MCF 10A (cell line): Measurements from ENCODE around the gene QKI. TPM values are rescaled to one million over a fixed set of nuclear protein-coding genes. Genes with fewer than 3 reads are reported as not detected.

Experiments
- BruUV-seq: library from RNA; stranded (reverse); fragments of 400-500 nt; replicated peaks from 2 replicates; lab custom pipeline; 2021; lab: Mats Ljungman, UMichigan
- CTCF ChIA-PET: fragments of 300-600 bp; sonication (Branson Sonifier 250); formaldehyde crosslinking; extraction: SDS; loops from one replicate; lab custom pipeline; 2021; ENCODE audit warnings: antibody characterized with exemption, inconsistent platforms; lab: Yijun Ruan, JAX
- POLR2A ChIA-PET: fragments of 300-600, 350-650 bp; sonication (Branson Sonifier 250); formaldehyde crosslinking; extraction: SDS; loops from one replicate; lab custom pipeline; 2020; ENCODE audit warnings: antibody characterized with exemption, inconsistent platforms; lab: Yijun Ruan, JAX
- DNase-seq: peaks from one replicate; pipeline ENCODE4 v3.0.0-alpha.2; 2018; ENCODE audit not compliant: unreplicated experiment
- H3K27ac Mint-ChIP-seq: one replicate; pipeline ENCODE4 v1.8.0; 2022; ENCODE audit warnings: mild to moderate bottlenecking, low read depth, mixed read lengths; ENCODE audit not compliant: unreplicated experiment
- H3K27me3 Mint-ChIP-seq: one replicate; pipeline ENCODE4 v1.8.0; 2022; ENCODE audit warnings: mixed read lengths; ENCODE audit not compliant: insufficient read depth, unreplicated experiment
- H3K36me3 Mint-ChIP-seq: one replicate; pipeline ENCODE4 v1.8.0; 2022; ENCODE audit warnings: mild to moderate bottlenecking, moderate library complexity, mixed read lengths; ENCODE audit not compliant: insufficient read depth, unreplicated experiment
- H3K4me1 Mint-ChIP-seq: one replicate; pipeline ENCODE4 v1.8.0; 2022; ENCODE audit warnings: mixed read lengths; ENCODE audit not compliant: insufficient read depth, unreplicated experiment
- H3K4me3 Mint-ChIP-seq: one replicate; pipeline ENCODE4 v1.8.0; 2022; ENCODE audit warnings: mild to moderate bottlenecking, moderate library complexity, mixed read lengths; ENCODE audit not compliant: unreplicated experiment
- H3K9me3 Mint-ChIP-seq: one replicate; pipeline ENCODE4 v1.8.0; 2022; ENCODE audit warnings: mixed read lengths; ENCODE audit not compliant: unreplicated experiment
- CTCF ChIP-seq: fragments of 200-600 bp; IDR thresholded peaks from one replicate; pipeline ENCODE4 v1.8.0; 2022; ENCODE audit warnings: antibody characterized with exemption, mild to moderate bottlenecking; ENCODE audit not compliant: unreplicated experiment
- intact Hi-C: fragments of 100-400 bp; cut with micrococcal nuclease; formaldehyde crosslinking; loops from 2 replicates; pipeline ENCODE4 v1.14.1; 2022
- total RNA-seq: library from RNA; stranded (reverse); gene quantifications from 2 replicates; pipeline ENCODE4 v1.2.3, GENCODE V29; 2022

The QKI gene
- total RNA-seq, 1 experiment from 2014 or later: 272 TPM

GRCh38 chr6:163530406-163530805, 115.9 kb downstream of the QKI start:
- Mint-ChIP-seq H3K27me3 (no peaks in the 10 kb centered on the region), H3K36me3 (peaks cover 16% of the 10 kb centered on the region), H3K27ac (no peak overlapping the region), H3K9me3 (no peaks in the 10 kb centered on the region), H3K4me1 (peaks cover 40% of the 10 kb centered on the region), H3K4me3 (no peak overlapping the region)
- no TSS peak for BruUV-seq
- no peak for TF ChIP-seq CTCF
- ChIA-PET POLR2A (interaction anchor here (0.6 to 1.2 kb wide), 2 partner anchors 8 to 9 kb away, joined by 3 to 4 read pairs; no protein-coding TSS in a partner anchor), CTCF (no interaction called here)
- DNase-seq: no peak
- intact Hi-C loops: loop anchor here (5.0 to 10.0 kb wide), 2 partner anchors 73 to 676 kb away; no protein-coding TSS in a partner anchor

- TF ChIP-seq CTCF: no peak
- Mint-ChIP-seq H3K36me3 (peaks cover 9% of the 10 kb centered on the region), H3K4me1 (peaks cover 33% of the 10 kb centered on the region), H3K27me3 (no peaks in the 10 kb centered on the region), H3K4me3 (no peak overlapping the region), H3K9me3 (no peaks in the 10 kb centered on the region), H3K27ac (no peak overlapping the region)
- intact Hi-C loops: loop anchor here (5.0 to 10.0 kb wide), 2 partner anchors 74 to 676 kb away; no protein-coding TSS in a partner anchor
- no TSS peak for BruUV-seq
- ChIA-PET CTCF (no interaction called here), POLR2A (interaction anchor here (0.6 kb wide), 1 partner anchor 267 kb away, joined by 3 read pairs; no protein-coding TSS in a partner anchor)
- no peak for DNase-seq
Observed at GRCh38 chr6:163531122-163531521, 116.6 kb downstream of the QKI start.

- Mint-ChIP-seq H3K4me3 (no peak overlapping the region), H3K9me3 (no peaks in the 10 kb centered on the region), H3K4me1 (peaks cover 34% of the 10 kb centered on the region), H3K36me3 (peaks cover 18% of the 10 kb centered on the region), H3K27me3 (no peaks in the 10 kb centered on the region), H3K27ac (no peak overlapping the region)
- no TSS peak for BruUV-seq
- no peak for DNase-seq
- intact Hi-C loops: loop anchor here (5.0 to 10.0 kb wide), 2 partner anchors 75 to 678 kb away; no protein-coding TSS in a partner anchor
- POLR2A ChIA-PET: interaction anchor here (0.7 to 1.4 kb wide), 4 partner anchors 8 to 1379 kb away, joined by 3 to 5 read pairs (median 4); no protein-coding TSS in a partner anchor
- TF ChIP-seq CTCF: no peak
- CTCF ChIA-PET: interaction anchor here (1.0 kb wide), 1 partner anchor 13 kb away, joined by 3 read pairs; no protein-coding TSS in a partner anchor
Observed at GRCh38 chr6:163532526-163533078, 118.1 kb downstream of the QKI start.

- Mint-ChIP-seq H3K36me3 (peaks cover 22% of the 10 kb centered on the region), H3K4me3 (no peak overlapping the region), H3K9me3 (no peaks in the 10 kb centered on the region), H3K27me3 (no peaks in the 10 kb centered on the region), H3K27ac (peak overlapping the region; percentile 19), H3K4me1 (peaks cover 34% of the 10 kb centered on the region)
- no peak for TF ChIP-seq CTCF
- intact Hi-C loops: loop anchor here (5.0 to 10.0 kb wide), 2 partner anchors 76 to 679 kb away; no protein-coding TSS in a partner anchor
- ChIA-PET CTCF (no interaction called here), POLR2A (interaction anchor here (0.5 to 1.4 kb wide), 10 partner anchors 9 to 1695 kb away, joined by 3 to 5 read pairs (median 3); no protein-coding TSS in a partner anchor)
- DNase-seq: peak; percentile 85
- BruUV-seq: no TSS peak
Observed at GRCh38 chr6:163533443-163533842, 118.9 kb downstream of the QKI start.
